HG03095 (cell line): ENCODE results near the gene ADNP2.
"Not testable (repeated sequence)": the region's sequence is repeated elsewhere in the genome, so short reads cannot be mapped to it uniquely, and the experiment has no call there.

Experiments
- ATAC-seq: cut with Tn5 transposase; IDR thresholded peaks from one replicate; pipeline ENCODE4 v1.9.1; 2021; ENCODE audit warnings: moderate library complexity; ENCODE audit not compliant: unreplicated experiment

ADNP2 gene

DNA sequence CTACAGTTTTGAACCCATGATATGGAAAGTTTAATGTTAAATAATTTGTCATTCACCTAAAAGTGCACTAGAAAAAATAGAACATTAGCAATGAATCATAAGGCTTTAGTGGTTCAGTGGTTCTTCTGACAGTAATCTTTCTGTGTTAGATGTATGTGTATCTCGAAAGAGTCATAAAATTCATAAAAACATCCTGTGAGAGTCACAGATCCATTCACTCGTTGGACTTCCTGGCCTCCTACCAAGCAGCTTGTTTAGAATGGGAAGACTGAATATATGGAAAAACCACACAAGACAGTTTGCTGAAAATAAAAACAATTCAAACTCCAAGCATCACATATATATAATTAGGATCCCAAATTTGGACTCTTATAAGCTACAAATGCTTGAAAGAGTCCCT lies 34.8 kb downstream of the ADNP2 start:
- ATAC-seq, result no peak

DNA sequence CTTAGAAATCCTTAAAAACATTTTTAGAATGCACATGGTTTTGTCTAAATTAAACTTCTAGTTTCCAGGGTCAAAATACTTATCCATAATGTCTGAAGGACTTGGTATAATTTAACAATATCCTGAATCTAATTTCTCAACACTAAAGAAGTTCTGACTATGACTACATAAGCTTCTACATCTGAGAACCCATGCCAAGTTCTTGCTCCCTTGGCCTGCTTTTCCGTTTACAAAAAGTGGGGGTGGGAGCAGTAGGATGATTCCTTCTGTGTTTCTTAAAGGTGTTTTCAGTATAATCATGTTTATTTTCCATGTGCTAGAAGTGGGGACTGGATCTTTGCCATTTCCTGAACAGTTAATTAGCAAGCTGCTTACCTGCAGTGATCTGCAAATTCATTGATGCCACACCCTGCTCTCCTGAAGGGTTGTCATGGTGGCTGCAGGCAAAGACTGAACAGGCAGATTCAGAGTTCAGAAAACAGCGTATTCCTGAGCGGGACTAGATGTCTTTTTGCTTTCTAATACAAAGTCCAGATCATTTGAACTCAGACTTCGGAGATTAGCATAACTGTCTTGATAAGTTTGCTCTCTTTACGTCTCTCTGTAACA lies 36.2 kb downstream of the ADNP2 start:
- no peak for ATAC-seq

DNA sequence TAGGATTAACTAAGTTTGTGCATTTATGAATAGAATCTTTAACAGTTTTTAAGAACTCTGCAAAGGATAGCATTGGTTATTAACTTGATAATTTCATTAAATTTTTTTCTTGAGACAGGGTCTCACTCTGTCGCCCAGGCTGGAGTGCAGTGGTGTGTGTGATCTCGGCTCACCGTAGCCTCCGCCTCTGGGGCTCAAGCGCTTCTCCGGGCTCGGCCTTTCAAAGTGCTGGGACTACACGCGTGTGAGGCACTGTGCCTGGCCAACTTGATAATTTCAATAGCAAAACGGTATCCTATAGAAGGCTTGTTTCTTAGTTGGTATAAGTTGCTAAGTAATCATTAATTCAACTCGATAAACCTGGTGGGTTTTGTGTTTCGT lies 38.0 kb downstream of the ADNP2 start:
- ATAC-seq, result peak; percentile 22

DNA sequence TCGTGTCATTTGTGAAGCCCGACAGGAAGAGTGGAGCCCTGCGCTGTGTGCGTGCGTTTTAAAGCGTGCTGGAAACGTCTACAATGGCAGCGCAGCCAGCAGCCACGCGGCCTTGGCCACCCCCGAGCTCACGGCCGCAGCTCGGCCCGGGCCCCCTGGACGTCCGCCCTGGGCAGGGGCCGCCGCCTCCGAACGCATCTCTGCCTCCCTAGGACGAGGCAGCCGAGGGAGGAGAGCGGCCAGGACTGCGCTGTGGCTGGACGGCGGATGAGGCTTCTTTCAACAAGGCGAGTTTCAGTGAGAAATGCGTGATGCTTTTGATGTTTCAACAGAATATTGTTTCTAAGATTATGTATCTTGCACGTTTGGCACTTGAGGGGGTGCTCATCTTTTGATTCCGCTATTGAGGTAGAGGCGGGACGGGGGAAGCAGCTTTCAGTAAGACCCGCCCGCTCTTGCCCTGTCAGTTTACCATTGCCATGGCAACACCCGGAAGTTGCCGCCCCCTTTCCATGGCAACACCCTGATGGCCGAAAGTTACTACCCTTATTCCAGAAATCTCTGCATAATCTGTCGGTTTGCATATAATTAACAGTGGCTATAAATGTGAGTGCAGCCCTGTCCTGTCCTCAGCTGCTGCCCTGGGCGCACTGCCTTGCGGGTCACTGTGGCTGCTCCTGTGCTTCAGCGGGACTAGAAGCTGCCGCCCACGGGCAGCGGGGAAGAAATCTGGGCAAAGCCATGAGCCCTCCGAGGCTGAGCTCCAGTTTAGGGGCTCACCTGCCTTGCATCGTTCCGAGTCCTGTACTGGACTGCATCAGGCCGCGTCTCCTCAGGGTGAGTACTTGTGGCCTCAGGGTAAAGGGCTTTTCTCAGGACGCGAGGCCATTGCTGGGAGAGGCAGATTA lies 38.6 kb downstream of the ADNP2 start:
- peak; percentile 77 for ATAC-seq

DNA sequence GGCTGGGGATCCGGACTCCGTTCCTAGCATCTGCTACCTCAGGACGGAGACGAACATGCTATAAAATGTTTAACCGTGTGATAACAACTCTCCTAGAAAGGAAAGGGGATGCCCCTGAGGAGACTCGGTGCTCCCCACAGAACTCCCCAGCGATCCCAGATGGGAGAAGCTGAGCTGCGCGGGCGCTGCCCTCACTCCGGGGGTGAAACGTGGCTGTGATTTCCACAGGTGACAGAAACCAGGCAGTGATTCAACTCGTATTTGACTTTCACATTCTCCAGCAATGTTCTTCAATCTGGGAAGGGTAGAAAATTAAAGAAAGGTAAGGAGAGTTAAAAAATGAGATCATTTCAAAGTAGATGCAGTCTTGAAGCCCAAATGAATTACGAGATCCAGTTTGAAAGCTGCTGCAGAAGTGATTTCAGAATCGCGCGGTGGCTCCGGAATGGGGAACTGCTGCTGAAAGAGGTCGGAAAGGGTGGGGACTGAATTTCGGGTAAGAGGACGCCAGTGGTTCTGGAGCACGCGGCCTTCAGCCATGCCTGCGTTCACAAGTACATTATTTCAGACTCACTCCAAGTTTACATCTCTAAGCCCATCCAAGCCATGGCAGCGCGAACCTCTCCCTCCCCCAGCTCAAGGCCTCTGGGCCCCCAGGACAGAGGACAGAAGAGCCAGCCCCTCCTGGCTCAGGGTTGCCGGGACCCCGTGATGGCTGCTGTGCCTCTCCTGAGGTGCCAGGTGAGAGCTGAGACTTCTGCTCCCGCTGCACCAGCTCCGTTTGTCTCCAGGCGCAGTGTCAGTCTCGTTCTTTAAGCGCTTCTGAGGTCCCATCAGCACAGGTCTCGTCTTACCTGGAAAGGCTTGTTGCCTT lies 39.5 kb downstream of the ADNP2 start:
- no peak for ATAC-seq

DNA sequence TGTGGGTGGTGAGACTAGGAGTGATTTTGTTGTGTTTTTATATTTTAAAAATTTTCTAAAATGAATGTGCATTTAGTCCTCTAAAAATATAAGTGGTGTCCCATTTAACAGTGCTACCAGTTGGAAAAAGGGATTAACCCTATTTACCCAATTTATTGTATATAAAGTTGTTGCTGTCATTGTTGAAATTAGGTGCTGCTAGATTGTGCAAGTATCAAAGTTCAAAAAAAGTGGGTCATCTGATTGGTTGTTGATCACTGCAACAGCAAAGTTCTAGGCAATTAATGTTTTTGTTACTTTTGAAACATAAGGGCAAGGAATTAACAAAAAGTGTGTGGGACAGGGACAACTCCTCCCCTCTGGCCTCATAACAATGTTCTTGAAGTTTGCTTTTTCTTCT lies 40.6 kb downstream of the ADNP2 start:
- ATAC-seq, result no peak

DNA sequence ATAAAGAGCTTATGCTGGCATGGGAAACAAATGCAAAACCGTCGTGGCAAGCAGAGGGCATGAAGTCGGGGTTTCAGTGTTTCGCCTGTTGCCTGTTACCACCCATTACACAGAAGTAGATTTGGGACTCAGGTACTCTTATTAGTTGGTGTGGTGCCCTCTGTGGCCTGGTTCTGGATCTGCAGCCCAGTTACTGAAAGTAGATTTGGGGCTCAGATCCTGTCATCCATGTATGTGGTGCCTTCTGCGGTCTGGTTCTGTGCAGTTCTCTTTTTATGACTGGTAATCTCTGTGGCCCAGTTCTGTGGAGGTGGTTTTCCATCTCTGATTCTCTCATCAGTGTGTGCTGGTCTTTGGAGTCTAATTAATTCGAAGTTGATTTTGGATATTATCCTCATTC lies 45.2 kb downstream of the ADNP2 start:
- peak; percentile 66 for ATAC-seq

DNA sequence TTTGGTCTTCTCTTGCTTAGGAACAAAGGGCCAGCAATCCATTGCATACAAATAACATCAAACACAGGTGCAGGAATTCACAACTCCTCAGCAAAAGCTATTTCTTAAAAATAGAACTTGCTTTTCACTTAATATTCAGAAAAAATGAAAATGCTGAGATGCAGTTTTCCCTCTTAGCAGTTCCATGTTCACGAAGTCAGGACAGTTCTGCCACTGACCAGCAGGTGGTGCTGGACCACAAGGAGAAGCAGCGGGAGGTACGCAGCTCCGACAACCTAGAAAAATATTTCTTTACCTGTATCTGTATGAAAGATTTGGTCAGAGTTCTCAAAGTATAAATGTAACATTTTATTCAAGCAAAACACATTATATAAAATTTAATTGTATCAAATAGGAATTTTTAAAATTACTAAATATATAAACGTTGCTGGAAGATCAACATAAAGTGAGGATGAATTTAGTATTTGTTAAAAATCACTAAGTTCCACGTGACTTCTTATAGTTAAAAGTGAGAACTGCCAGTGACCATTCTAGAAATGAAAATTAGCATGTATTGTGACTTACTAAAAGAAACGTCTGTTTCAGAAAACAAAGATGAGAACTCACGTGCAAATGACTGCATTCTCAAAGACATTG lies 48.8 kb downstream of the ADNP2 start:
- ATAC-seq, result peak; percentile 59

DNA sequence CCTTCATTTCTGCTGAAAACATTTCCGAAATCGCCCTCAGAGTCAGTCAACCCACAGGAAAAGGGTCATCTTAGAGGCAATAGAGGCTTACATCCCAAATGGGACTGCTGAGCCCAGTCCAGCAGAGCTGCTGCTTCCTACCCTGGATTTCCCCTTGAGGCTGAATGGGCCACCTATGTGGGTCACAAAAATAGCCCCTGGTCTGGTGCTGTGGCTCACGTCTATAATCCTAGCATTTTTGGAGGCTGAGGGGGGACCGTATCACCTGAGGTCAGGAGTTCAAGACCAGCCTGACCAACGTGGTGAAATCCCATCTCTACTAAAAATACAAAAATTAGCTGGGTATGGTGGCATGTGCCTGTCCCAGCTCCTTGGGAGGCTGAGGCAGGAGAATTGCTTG lies 49.3 kb downstream of the ADNP2 start:
- ATAC-seq, result no peak

DNA sequence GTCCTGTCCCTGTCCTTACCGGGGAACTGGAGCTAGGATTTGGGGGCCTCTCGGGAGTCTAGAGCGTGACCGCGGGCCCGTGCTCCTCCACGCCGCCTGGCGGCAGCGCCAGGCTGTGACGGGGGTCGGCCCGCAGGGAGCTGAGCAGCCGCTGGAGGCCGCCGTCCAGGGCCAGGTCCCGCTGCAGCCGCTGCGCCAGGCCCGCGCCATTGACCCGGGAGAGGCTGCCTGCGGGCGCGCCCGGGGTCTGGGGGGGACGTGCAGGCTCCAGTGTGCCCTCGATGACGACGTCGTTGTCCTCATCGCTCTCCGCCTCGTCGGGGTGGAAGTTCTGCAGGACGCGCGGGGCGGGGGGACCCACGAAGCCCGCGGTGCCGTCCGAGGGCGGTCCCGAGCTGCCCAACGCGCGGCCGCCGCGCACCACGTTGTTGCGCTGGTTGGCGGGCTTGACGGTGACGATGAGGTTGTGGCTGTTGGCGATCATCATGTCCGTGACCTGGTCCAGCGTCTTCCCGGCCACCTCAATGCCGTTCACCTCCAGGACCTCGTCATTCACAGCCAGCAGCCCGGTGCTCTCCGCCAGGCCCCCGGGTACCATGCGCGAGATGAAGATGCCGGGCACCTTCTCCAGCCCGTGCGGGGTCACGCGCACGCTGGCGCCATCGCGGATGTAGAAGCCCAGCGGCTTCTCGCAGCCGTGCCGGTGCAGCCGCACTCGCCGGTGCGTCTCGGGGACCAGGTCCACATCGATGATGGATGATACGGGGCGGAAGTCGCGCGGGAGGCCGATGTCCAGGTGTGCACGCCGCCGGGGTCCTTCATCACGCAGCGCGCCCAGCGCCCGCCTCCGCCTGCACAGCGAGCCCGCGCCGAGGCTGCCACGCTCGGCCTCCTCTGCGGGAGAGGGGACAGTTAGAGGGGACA lies 50.9 kb downstream of the ADNP2 start:
- ATAC-seq, result no peak

DNA sequence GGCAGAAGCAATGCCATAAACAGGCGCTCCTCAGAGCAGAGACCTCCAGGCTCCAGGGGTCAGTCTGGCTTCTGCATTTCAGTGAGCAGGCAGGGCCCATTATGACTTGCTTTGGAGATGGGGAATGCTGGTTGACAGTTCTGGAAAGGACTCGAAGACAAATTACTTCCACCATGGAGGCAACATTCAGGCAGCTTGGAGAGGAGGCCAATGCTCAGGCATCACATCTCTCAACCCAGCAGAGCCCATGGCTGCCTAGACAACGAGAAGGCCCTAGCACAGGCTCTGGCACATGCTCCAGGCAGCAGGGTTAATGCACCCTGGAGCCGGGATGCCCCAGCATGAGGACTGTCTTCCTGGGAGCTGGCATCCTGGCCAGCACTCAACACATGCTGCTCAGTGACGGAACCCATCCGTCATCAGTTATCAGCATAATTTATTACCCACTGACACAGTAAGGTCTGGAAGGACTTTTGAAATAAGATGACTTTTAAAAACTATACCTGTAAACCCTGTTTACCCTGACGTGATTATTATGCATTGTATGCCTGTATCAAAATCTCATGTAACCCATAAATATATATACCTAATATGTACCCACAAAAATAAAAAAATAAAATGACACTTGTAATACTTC lies 52.8 kb downstream of the ADNP2 start:
- no peak for ATAC-seq

DNA sequence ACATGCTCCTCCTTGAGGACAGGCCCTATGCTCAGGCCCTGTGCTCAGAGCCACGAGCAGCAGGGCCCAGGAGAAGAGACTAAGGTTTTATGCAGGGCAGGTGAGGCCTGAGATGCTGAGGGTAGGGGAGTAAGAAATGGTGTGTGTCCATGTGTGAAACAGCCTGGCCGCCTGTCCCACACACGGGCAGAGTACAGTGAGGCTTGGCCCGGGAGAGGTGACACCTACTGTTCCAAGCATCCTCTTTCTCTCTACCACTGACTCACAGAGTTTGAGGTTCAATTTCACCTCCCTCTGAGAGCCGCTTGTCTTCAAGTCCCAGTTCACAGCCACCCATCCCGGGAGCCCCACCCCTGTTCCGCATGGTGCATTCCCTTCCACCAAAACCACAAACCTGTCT lies 54.1 kb downstream of the ADNP2 start:
- no peak for ATAC-seq

DNA sequence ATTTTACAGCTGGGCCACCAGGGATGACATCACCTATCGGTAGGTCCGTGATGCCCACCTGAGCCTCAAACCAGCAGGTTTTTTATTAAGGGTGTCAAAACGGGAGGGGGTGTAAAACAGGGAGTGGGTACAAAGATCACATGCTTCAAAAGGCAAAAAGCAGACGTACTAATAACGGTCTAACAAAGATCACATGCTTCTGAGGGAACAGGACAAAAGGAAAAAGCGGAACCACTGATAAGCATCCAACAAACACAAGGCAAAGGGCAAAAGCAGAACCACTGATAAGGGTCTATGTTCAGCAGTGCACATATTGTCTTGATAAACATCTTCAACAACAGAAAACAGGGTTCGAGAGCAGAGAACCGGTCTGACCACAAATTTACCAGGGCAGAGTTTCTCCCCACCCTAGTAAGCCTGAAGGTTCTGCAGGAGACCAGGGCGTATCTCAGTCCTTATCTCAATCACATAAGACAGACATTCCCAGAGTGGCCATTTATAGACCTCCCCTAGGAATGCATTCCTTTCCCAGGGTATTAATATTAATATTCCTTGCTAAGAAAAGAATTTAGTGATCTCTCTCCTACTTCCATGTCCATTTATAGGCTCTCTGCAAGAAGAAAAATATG lies 55.8 kb downstream of the ADNP2 start:
- not testable (repeated sequence) for ATAC-seq

DNA sequence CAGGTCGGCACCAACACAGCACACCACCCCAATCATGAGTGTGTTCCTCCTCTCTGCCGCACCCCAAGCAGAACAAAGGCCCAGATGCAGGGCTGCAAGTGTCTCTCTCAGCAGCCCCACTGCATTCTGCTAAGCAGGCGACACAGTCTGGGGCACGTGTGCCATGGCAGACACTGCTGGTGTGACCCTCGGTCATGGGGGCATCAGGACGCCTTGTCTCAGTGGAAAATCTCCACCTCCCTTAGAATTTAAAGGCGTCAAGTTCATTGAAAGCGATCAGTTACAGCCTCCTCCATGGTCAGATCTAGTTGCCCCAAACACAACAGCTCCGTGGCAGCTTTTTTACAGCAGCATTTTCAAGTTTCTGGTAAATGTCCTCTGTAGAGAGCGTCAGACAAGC lies 57.2 kb downstream of the ADNP2 start:
- no peak for ATAC-seq

DNA sequence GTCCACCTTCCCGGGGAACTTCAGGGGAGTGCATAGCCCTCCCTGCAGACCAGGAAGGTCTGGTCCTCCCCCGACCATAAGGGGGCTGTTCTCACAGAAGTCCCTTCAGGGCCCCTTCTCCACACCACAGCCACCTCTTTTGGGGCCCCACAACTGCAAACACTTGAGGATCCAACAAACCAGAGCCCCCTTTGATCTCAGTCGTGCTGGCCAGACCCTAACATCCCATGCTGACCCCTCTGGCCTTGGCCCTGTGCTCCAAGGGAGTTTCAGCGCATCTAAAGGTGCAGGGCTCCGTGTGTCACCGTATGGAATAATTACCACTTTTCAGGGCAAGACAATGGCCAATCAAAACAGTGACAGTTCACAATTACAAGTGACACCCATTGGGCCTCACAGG lies 57.7 kb downstream of the ADNP2 start:
- no peak for ATAC-seq

DNA sequence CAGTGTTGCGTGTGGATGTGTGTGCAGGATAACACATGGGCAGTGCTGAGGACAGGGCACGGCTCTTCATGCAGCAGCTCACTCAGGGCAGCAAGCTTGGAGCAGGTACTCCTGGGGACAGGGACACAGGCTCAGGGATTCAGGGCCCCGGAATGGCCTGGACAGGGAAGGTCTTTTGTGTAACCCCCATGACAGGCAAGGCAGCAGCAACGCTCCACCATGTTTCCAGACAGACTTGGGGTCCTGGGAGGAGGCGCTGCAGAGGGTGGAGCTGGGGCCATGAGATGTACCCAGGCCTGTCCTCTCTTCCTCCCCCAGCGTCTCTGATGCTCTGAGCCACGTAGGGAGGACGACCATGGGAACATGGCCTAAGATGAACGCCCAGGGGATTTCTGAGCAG lies 58.3 kb downstream of the ADNP2 start:
- no peak for ATAC-seq

DNA sequence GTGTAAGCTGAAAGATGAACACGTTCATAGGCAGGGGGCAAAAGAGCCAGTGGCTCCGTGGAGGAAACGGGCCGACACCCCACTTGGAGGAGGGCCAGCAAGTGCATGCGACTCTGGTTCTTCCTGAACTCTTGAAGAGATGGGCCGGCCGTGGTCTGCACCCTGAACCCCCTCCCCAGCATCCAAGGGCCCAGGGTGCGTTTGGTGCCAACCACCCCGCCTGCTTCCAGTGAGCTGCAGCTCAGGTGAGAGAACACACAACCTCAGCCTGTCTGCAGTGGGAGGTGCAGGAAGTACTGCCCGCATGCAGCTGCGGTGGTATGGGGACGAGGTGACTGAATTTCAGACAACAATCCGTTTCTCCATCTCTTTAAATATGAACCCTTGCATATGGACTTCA lies 58.9 kb downstream of the ADNP2 start:
- no peak for ATAC-seq

DNA sequence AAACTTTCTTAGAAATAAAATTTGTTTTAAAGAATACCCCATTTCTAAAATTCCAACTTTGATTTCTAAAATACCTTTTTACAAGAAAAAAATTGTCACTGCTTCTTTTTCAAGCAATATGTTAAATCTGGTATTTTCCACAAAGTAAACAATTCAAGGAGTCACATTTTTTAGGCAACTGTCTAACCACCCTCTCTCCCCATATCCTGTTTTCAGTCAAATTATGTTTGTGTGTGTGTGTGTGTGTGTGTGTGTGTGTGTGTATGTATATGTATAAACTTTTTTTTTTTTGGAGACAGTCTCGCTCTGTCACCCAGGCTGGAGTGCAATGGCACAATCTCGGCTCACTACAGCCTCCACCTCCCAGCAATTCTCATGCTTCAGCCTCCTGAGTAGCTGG lies 59.3 kb downstream of the ADNP2 start:
- ATAC-seq, result no peak

DNA sequence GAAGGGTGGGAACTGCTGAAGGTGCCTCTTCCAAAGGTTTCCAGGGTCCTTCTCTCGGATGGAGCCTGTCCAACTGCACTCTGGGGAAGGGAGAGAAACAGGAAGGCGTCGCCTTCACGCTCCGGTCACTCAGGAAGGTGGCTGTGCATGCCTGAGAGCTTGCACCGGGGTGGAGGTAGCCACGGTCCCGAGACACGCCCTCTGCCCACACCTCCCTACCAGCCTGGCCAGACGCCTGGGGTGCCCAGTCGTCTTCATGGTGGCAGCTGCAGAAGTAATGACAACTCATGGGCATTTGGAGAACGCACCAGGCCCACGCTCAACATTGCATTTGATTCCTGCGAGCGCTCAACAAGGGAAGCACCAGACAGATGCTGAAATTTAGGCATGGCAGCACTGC lies 59.9 kb downstream of the ADNP2 start:
- no peak for ATAC-seq
